Kasumi-1 (cell line): ENCODE data around the gene ANP32A.

Experiments
- DNase-seq, 2 experiments: peaks; one replicate each; lab custom pipeline; 2025; lab: John Stamatoyannopoulos, UW

The ANP32A gene

DNA sequence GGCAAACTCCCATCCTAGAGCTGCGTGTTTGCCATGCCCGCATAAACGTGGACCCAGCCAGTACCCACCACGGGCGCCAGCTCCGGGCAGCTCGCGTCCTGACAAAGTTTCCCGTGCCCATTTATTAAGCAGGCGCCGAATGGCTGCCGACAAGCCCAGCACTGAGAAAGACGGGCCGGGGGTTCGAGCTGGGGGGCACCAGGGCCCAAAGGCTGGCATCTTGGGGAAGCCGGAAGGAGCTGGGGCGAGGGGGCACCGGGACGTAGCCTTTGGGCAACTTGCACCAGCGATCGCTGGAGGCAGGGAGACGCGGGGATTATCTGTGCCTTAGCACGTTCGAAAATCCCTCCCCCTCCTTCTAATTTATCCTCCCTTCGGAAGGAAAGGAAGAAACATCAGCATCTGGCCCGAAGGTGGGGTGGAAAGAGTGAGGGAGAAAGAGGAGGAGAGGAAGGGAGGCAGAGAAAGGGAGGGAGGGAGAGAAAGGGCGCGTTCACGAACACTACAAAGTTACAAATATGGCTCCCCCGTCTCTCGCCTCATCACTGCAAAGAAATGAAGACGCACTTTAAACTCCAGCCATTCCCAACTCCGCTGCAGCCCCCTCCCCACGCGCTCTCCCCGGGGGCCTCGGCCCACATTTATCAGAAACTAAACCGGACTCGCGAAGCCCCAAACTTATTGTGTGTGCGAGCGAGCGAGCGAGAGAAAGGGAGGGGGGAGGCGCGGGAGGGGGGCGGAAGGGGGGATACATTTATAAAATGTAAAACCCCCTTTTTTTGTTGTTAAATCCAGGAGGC, 1.0 kb downstream of the ANP32A start:
- peak in 1 of 2 experiments; percentile 33 for DNase-seq

GRCh38 chr15:68818769-68819494, 1.8 kb downstream of the ANP32A start:
- DNase-seq, result peak; percentile 81 to 86

DNA sequence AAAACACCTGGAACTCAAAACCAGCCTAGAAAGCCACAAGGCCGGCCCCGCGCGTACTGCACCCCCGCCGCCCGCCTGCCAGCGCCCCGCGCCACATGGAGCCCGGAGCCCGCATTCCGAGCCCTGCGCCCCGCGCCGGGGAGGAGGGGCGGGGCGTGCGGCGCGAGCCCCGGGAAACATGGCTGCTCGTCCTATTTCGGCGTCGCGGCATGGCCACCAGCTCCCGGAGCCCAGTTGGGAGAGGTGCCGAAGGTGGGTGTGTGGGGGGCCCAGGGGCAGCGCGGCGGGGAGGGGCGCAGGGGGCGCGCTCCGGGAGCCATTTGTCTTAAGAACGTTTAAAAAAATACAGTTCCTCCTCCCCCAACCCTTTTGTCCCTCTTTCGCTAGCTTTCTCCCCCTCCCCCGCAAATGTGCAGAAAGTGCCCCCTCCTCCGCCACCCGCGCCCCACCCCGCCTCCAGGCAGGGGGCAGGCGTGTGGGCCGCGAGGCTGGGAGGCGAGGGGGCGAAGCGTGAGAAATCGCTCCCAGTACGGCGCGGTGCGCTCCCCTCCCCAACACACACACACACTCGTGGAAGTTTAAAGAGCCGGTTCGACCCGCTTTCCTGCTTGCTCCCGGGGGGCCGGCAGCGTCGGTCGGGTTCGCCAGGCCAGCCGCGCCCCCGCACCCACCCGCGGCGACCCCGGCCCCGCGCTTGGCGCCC, 2.5 kb downstream of the ANP32A start:
- DNase-seq, result peak; percentile 49 to 75

DNA sequence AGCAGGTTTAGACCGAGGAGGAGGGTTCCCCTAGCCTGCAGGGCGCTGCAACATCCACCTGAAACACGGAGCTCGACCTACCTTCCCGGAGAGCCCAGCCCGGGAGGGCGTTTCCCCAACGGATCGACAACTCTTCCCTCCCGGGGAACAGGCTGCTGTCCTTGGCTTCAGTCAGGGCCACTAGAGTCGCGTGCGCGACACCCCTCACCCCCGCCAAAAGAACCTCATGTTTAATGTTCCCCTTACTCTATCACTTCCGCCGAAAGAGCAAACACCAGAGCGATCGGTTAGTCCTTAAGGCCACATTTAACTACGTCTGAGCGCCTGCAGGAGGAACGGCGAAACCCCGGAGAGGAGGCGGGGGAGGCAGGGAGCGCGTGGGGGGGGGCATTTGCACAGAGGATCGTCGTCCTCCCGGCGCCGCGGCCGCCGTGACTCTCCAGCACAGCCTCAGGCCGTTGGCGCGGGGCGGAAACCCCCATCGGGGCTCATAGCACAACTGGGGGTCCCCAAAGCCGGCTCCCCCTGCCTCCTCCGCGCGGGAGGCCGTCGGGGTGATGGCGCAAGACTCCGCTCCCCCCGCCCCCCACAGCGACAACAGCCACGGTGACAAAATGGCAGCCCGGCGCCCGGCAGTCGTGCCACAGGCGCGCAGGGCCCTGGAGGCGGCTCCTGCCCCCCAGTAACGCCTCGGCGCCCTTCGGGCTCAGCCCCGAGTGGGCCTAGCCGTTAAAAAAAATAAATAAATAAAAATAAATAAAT, 3.2 kb downstream of the ANP32A start:
- peak; percentile 62 to 71 for DNase-seq

DNA sequence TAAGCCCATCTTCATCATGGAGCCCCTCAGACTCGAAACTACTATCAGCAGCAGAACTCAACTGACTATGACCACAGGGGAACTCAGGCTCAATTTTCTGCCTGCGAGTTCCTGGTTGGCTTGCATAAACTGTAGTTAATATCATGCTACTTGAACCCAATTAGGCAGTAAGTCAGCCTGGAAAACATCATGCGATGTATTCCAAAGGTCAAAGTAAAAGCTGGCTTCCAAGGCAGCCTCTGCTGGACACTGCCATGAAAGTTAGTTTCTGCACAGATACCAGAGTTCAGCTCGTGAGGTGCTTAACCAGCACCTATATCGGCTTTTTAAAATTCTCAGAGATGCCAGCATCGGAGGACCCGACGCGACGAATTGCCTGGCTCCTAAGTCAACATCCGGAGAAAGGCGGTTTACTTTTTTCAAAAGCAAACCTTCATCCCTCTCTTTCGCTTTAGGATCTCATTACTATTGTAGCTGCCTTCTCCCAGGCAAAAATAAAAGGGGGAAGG, 3.8 kb downstream of the ANP32A start:
- peak in 1 of 2 experiments; percentile 34 for DNase-seq

GRCh38 chr15:68816158-68816557, 4.5 kb downstream of the ANP32A start:
- DNase-seq, result no peak

DNA sequence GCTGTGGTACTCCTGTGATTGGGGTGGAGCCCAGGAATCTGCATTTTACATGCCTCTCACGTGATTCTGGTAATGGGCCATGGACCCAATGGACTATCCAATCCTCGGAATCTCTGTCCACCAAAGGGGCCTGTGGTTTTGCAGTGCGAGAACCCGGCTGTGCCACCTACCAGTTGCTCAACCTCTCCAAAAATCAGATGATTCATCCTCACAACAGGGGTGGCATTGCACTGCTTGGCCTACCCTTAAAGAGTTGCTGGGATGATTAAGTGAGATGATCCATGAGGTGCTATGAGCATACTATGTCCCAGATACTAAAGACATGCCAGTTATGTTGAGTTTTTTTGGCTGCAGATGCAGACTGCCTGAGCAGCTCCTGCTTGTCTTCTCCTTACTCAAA, 5.1 kb downstream of the ANP32A start:
- no peak for DNase-seq

- DNase-seq, result no peak
These were observed 6.1 kb downstream of the ANP32A start for GRCh38 chr15:68814596-68814995.

DNA sequence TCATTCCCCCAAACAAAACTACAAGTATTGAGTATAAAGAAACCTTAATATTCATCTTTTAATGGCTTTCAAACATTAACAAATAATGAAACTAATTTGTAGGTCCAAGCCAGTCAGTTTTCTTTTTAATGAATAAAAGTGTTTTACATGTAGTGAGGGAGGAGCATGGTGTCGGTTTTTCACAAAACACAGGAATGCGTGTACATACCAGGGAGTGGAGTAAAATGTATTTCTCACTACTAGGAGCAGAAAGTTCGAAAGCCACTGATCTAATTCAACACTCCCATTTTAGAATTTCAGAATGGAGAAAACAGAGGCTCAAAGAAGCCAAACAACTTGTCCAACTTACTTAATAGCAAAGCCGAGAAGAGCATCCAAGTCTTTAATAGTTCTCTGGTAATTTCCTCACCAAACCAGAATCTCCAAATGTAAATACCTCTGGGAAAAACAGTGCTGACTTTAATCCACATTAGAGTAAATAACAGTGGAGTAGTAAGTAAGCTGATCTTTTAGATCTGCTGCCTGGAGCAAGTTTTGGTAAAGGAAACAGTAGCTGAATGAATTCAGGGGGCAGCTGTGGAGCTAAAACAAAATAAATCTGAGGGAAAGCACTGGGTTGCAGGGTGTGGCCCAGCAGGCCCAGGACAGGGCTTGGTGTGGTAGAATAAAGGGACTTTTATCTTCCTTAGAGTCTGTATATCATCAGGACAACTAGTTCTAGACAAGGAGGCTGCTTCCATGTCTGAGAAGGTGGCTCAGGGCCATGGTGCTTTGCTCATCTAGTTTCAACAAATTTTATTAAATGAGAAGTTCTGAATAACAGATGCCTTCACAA, 7.9 kb downstream of the ANP32A start:
- DNase-seq, result no peak

GRCh38 chr15:68812069-68812468, 8.6 kb downstream of the ANP32A start:
- peak in 1 of 2 experiments; percentile 13 for DNase-seq

DNA sequence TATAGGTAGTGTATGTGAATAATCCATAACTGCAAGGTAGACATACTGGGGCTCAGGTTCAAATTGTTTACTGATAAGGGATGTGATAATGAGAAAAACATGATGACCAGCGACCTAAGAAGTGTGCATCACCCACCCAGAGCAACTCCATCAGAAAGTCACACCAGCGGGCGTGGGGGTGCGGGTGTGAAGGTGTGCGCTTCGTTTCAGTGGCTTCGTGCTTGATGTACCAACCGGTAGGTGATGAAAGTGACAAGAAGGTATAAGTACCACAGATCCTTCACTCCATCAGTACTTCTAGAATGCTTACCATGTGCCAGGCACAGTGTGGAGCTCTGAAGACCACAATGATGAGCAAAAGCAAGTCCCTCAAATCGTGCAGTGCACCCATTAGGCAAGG, 11.2 kb downstream of the ANP32A start:
- no peak for DNase-seq

GRCh38 chr15:68808770-68809169, 11.9 kb downstream of the ANP32A start:
- DNase-seq, result no peak

- DNase-seq, result no peak
These were observed 12.6 kb downstream of the ANP32A start for GRCh38 chr15:68808091-68808490.

GRCh38 chr15:68807249-68807648, 13.4 kb downstream of the ANP32A start:
- no peak for DNase-seq

GRCh38 chr15:68806220-68807060, 14.3 kb downstream of the ANP32A start:
- DNase-seq, result no peak

DNA sequence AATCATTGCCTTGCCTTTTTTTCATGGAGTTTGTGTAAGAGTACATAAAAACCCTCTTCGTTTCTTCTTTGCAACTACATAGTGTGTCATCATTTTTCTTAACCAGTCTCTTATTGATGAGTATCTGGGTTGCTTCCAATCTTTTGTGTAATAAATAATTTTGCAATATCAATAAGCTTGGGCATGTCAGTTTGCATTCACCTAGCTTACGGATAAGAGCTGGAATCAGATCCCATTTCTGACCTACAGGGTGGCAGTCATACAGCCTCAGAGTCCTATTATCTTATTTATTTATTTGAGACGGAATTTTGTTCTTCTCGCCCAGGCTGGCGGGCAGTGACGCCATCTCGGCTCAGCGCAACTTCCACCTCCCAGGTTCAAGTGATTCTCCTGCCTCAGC, 18.3 kb downstream of the ANP32A start:
- DNase-seq, result no peak

DNA sequence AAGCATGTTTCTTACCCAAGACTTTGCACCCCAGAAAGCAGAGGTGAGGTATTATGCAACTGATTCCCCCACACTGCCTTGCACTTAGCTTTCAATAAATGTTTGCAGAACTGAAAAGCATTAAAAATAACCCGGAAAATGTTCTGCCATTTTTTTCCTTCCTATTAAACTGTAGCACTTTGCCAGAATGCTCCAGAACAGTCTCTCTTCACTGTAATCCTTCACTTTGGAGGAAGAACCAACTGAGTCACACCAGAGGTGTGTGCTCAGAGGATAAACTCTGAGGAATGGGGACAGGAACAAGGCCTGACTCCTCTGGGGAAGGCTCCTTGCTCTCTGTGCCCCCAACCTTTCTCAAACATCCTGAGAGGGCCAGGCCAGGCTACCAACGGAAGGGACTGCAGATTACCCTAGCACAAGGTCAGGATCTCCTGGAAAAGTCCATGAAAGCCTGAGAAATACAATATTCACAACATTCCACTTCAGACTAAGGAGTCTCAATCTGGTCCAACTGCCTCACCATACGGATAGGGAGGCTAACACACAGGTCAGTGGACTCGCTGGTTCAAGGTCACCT, 19.0 kb downstream of the ANP32A start:
- no peak for DNase-seq

DNA sequence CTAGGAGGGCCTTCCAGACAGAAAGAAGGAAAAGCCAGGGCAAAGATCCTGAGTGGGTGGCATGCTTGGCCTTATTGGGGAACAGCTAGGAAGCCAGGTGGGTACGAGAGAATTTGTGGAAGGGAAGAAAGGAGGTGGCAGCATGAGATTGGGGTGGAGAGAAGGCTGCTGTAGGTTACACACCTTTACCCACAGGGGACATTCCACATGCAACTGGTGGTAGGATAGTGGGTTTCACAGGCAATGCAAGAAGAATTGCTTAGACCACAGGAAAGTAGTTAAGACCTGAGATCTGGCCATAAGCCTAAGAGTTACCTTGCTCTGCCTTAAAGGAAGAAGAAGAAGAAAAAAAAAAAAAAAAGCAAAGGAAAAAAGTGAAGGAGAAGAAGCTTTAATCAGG, 19.8 kb downstream of the ANP32A start:
- no peak for DNase-seq

DNA sequence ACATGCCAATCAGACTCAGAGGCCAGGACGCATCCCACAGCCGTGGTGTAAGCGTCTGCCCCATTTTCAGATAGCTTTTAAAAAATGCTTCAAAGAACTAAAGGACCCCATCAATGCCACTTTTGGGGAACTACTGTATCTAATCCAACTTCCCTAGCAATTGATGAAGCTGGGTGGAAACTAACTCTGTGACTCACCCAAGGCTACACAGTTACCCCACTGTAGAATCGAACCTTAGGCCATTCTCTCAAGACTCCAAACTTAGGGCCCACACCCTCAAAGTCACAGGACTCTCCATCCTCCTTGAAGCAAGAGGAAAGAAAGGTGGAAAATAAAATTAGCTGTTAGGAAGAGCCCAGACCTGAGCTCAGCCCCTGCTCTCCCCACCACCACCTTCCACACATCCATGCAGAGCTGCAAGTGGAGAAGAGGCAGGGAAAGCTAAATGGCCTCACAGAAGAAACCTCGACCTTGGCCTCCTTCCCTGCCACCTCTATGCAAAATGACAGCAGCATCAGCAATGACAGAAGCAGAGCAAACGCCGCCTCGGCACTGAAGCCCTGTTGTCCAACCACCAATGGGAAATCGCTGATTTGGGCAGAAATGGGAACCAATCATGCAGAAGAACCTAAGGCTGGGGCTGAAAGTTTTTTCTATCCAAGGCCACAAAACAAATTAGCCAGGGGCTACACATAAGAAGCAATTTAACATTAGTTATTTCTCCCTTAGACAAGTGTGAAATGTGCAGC, 22.2 kb downstream of the ANP32A start:
- no peak for DNase-seq
